Measurements from ENCODE around the gene MPHOSPH9. TPM values are rescaled to one million over a fixed set of nuclear protein-coding genes. Genes with fewer than 3 reads are reported as not detected.

The MPHOSPH9 gene
- total RNA-seq, 1 experiment from 2014 or later: 44.9 TPM

- DNase-seq (ENCODE audit: low read depth, low spot score) (no peak), ATAC-seq (no peak)
- Histone ChIP-seq H3K4me2 (ENCODE audit: low read length) (no peak overlapping the region), H3K9me3 (ENCODE audit: control insufficient read depth in 1 of 2, insufficient read depth in 1 of 2, low read depth in 1 of 2, low read length in 2 of 2) (no peaks in the 10 kb centered on the region), H3K79me2 (ENCODE audit: insufficient read depth, low read length) (peaks cover 15% of the 10 kb centered on the region; the same call in 1 of the 2 replicates), H3K4me1 (ENCODE audit: control insufficient read depth in 1 of 2, insufficient read depth in 2 of 2, low read length in 2 of 2) (no peaks in the 10 kb centered on the region), H3K9ac (ENCODE audit: low read length) (no peak overlapping the region), H2AFZ (ENCODE audit: low read depth, low read length, poor library complexity, severe bottlenecking) (no peak overlapping the region), H3K27ac (ENCODE audit: low read depth, low read length) (no peak overlapping the region), H4K20me1 (ENCODE audit: insufficient read depth) (no peaks in the 10 kb centered on the region), H3K4me3 (replicated peaks in 1 of 2; ENCODE audit: low read depth in 1 of 2, low read length in 2 of 2) (no peak overlapping the region), H3K27me3 (ENCODE audit: insufficient read depth, low read length) (no peaks in the 10 kb centered on the region), H3K36me3 (ENCODE audit: control insufficient read depth in 1 of 2, insufficient read depth in 2 of 2, low read length in 2 of 2) (peaks cover 36 to 50% of the 10 kb centered on the region in 2 experiments), H3K9me2 (ENCODE audit: insufficient read depth) (no peaks in the 10 kb centered on the region)
- TSS peak; percentile 67 for BruUV-seq (replicated peaks)
- ChIA-PET POLR2A (no interaction called here), RAD21 (ENCODE audit: low non-redundant PET in 1 of 2, low total read pairs in 2 of 2, uncharacterized antibody in 2 of 2, unreplicated experiment in 2 of 2) (no interaction called here), CTCF (no interaction called here)
- no peak for TF ChIP-seq EGR1 (IDR thresholded peaks at IDR 0.05; ENCODE audit: low read depth)
- TF ChIP-seq EZH2 (IDR thresholded peaks at IDR 0.05): no peak
- TF ChIP-seq POLR2A (IDR thresholded peaks at IDR 0.05; ENCODE audit: borderline replicate concordance, extremely low read depth, insufficient read depth, insufficient read length): no peak
- no peak for TF ChIP-seq MAX (IDR thresholded peaks at IDR 0.05)
- no peak for TF ChIP-seq SRF (IDR thresholded peaks at IDR 0.05; ENCODE audit: low read depth)
- no peak for TF ChIP-seq CEBPB (IDR thresholded peaks at IDR 0.05; ENCODE audit: low read depth)
- TF ChIP-seq, protein P1, sequence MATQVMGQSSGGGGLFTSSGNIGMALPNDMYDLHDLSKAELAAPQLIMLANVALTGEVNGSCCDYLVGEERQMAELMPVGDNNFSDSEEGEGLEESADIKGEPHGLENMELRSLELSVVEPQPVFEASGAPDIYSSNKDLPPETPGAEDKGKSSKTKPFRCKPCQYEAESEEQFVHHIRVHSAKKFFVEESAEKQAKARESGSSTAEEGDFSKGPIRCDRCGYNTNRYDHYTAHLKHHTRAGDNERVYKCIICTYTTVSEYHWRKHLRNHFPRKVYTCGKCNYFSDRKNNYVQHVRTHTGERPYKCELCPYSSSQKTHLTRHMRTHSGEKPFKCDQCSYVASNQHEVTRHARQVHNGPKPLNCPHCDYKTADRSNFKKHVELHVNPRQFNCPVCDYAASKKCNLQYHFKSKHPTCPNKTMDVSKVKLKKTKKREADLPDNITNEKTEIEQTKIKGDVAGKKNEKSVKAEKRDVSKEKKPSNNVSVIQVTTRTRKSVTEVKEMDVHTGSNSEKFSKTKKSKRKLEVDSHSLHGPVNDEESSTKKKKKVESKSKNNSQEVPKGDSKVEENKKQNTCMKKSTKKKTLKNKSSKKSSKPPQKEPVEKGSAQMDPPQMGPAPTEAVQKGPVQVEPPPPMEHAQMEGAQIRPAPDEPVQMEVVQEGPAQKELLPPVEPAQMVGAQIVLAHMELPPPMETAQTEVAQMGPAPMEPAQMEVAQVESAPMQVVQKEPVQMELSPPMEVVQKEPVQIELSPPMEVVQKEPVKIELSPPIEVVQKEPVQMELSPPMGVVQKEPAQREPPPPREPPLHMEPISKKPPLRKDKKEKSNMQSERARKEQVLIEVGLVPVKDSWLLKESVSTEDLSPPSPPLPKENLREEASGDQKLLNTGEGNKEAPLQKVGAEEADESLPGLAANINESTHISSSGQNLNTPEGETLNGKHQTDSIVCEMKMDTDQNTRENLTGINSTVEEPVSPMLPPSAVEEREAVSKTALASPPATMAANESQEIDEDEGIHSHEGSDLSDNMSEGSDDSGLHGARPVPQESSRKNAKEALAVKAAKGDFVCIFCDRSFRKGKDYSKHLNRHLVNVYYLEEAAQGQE (IDR thresholded peaks at IDR 0.05; ENCODE audit: low read depth): no peak
- no peak for TF ChIP-seq ZNF274 (IDR thresholded peaks at IDR 0.05; ENCODE audit: low read depth, low read length)
- no peak for TF ChIP-seq SP1 (IDR thresholded peaks at IDR 0.05; ENCODE audit: low read depth)
- no peak for TF ChIP-seq POLR2AphosphoS5 (IDR thresholded peaks at IDR 0.05; ENCODE audit: low read depth, low read length)
- no peak for TF ChIP-seq TCF7L2 (IDR thresholded peaks at IDR 0.05; ENCODE audit: borderline replicate concordance, extremely low read depth, insufficient read depth, insufficient read length)
- TF ChIP-seq, protein P2, sequence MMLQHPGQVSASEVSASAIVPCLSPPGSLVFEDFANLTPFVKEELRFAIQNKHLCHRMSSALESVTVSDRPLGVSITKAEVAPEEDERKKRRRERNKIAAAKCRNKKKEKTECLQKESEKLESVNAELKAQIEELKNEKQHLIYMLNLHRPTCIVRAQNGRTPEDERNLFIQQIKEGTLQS (IDR thresholded peaks at IDR 0.05): no peak
- TF ChIP-seq ZFX (IDR thresholded peaks at IDR 0.05): no peak
- TF ChIP-seq ZBTB33 (IDR thresholded peaks at IDR 0.05; ENCODE audit: extremely low read depth, insufficient replicate concordance, low read length): no peak
- no peak for TF ChIP-seq CTCF (IDR thresholded peaks at IDR 0.05 in 2 of 3, conservative IDR thresholded peaks at IDR 0.05 in 1 of 3; ENCODE audit: borderline replicate concordance in 1 of 3, insufficient read depth in 1 of 3, low read depth in 2 of 3, low read length in 2 of 3)
- intact Hi-C loops (cut with micrococcal nuclease): no loop called here
These were observed 28.3 kb upstream of the MPHOSPH9 start for GRCh38 chr12:123261196-123261595.

Data from HCT116 (cell line).